Measurements from ENCODE around the gene RAI14. TPM values are rescaled to one million over a fixed set of nuclear protein-coding genes. Genes with fewer than 3 reads are reported as not detected.

RAI14 gene
- total RNA-seq, 1 donor from 2014 or later = 307 TPM

DNA sequence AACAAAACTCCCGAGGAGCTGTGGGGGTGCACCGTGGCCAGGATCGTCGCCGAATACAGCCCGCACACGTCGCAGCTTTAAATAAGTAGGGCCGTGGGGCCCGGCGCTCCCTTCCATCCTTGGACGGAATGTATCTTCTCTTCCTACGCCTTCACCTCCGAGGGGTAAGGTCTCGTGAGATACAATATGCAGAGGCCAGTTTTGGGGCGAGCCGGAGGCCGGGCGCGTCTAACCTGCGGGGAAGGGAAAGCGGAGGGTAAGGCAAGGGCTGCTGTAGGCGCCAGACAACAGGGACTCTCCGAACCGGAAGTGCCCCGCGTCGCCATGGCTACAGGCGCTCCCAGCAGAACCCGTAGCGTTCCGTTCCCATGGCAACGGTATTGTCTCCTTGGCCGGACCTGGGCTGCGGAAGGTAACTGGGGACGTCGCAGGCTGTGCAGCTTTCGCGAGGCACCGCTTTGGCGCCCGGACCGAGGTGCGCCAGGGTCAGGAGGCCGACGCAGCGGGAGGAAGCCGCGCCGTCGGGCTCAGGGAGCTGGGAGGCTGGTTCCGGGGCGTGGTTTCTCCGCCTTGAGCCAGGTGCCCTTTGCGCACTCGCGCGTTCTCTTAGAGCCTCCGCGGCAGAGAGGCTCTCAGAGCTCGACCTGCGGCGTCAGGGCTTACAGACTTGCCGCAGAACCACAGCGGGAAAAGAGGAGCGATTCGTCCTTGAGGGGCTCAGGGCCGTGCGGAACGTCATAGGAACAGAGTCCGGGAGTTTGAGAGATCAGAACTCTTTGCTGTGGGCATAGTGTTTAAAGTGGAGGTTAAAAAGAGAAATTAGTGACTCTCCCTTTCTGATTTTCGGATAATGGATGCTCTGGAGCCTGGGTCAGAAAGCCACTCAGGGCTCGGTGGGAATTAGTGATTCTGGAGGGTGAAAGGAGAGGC, 182.9 kb downstream of the RAI14 start, which contains the start of gene TTC23L:
TTC23L (plus strand) TSS at position 380 of the 930 bp plus-strand sequence. CDS start 1,508 bp downstream, outside the sequence.
- H3K36me3 ChIP-seq (ENCODE audit: insufficient read depth, low read length) = peaks cover 4% of the 10 kb centered on the region
- Mint-ChIP-seq H3K27me3 (ENCODE audit: low read depth, unreplicated experiment) (no peaks in the 10 kb centered on the region), H3K4me3 (ENCODE audit: unreplicated experiment) (peak within 1 kb of the TSS; percentile 93), H3K36me3 (ENCODE audit: low read depth, unreplicated experiment) (peaks cover 14% of the 10 kb centered on the region), H3K9me3 (ENCODE audit: unreplicated experiment) (peaks cover 1% of the 10 kb centered on the region), H3K27ac (ENCODE audit: unreplicated experiment) (peak within 1 kb of the TSS; percentile 94), H3K4me1 (ENCODE audit: low read depth, unreplicated experiment) (peaks cover 1% of the 10 kb centered on the region)
- no peaks in the 10 kb centered on the region for H3K9me3 ChIP-seq (ENCODE audit: insufficient read depth, low read depth, low read length)
- H3K4me3 ChIP-seq (ENCODE audit: insufficient read depth, low read depth, low read length) = peak within 1 kb of the TSS; percentile 84
- H3K4me1 ChIP-seq (ENCODE audit: insufficient read depth, low read length) = peaks cover 3% of the 10 kb centered on the region
- H4K20me1 ChIP-seq (ENCODE audit: insufficient read depth, low read length) = no peaks in the 10 kb centered on the region
- H3K79me2 ChIP-seq (ENCODE audit: insufficient read depth, low read length) = no peaks in the 10 kb centered on the region
- TF ChIP-seq, protein P1, sequence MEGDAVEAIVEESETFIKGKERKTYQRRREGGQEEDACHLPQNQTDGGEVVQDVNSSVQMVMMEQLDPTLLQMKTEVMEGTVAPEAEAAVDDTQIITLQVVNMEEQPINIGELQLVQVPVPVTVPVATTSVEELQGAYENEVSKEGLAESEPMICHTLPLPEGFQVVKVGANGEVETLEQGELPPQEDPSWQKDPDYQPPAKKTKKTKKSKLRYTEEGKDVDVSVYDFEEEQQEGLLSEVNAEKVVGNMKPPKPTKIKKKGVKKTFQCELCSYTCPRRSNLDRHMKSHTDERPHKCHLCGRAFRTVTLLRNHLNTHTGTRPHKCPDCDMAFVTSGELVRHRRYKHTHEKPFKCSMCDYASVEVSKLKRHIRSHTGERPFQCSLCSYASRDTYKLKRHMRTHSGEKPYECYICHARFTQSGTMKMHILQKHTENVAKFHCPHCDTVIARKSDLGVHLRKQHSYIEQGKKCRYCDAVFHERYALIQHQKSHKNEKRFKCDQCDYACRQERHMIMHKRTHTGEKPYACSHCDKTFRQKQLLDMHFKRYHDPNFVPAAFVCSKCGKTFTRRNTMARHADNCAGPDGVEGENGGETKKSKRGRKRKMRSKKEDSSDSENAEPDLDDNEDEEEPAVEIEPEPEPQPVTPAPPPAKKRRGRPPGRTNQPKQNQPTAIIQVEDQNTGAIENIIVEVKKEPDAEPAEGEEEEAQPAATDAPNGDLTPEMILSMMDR (IDR thresholded peaks at IDR 0.05; ENCODE audit: insufficient read depth, low read depth, low read length) = no peak
- TF ChIP-seq EZH2 (IDR thresholded peaks at IDR 0.05; ENCODE audit: insufficient read depth, low read length) = no peak
- peak within 1 kb of the TSS; percentile 91 for H3K4me2 ChIP-seq (ENCODE audit: low read length)
- no peak for FAIRE-seq
- H3K27me3 ChIP-seq (ENCODE audit: insufficient read depth, low read length) = no peaks in the 10 kb centered on the region
- DNase-seq (ENCODE audit: low read depth) = peak; percentile 75
- H2AFZ ChIP-seq (ENCODE audit: low read depth, low read length) = peak within 1 kb of the TSS; percentile 93
- peak within 1 kb of the TSS; percentile 79 for H3K9ac ChIP-seq (ENCODE audit: low read length)
- peak within 1 kb of the TSS; percentile 53 for H3K27ac ChIP-seq (ENCODE audit: low read depth, low read length)

DNA sequence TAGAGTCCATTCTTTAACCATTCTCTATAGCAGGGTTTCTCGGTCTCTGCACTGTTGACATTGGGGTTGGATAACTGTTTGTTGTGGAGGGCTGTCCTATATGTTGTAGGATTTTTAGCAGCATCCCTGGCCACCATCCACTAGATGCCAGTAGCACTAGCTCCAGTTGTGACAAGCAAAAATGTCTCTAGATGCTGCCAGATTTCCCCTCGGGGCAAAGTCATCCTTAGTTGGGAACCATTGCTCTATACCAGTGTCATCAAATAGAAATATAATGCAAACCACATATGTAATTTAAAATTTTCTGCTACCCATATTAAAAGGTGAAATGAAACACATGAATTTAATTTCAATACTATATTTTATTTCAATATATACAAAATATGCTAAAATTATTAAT, 185.7 kb downstream of the RAI14 start:
- FAIRE-seq = no peak
- no peak overlapping the region for H3K27ac ChIP-seq (ENCODE audit: low read depth, low read length)
- Mint-ChIP-seq H3K4me3 (ENCODE audit: unreplicated experiment) (no peak overlapping the region), H3K27ac (ENCODE audit: unreplicated experiment) (no peak overlapping the region), H3K36me3 (ENCODE audit: low read depth, unreplicated experiment) (no peaks in the 10 kb centered on the region), H3K9me3 (ENCODE audit: unreplicated experiment) (peaks cover 1% of the 10 kb centered on the region), H3K4me1 (ENCODE audit: low read depth, unreplicated experiment) (peaks cover 2% of the 10 kb centered on the region), H3K27me3 (ENCODE audit: low read depth, unreplicated experiment) (no peaks in the 10 kb centered on the region)
- TF ChIP-seq, protein P1 (IDR thresholded peaks at IDR 0.05; ENCODE audit: insufficient read depth, low read depth, low read length) = no peak
- TF ChIP-seq EZH2 (IDR thresholded peaks at IDR 0.05; ENCODE audit: insufficient read depth, low read length) = no peak
- no peaks in the 10 kb centered on the region for H3K79me2 ChIP-seq (ENCODE audit: insufficient read depth, low read length)
- H3K9ac ChIP-seq (ENCODE audit: low read length) = no peak overlapping the region
- H3K36me3 ChIP-seq (ENCODE audit: insufficient read depth, low read length) = no peaks in the 10 kb centered on the region
- no peaks in the 10 kb centered on the region for H3K27me3 ChIP-seq (ENCODE audit: insufficient read depth, low read length)
- no peak for DNase-seq (ENCODE audit: low read depth)
- H2AFZ ChIP-seq (ENCODE audit: low read depth, low read length) = no peak overlapping the region
- peaks cover 3% of the 10 kb centered on the region for H3K4me1 ChIP-seq (ENCODE audit: insufficient read depth, low read length)
- no peaks in the 10 kb centered on the region for H4K20me1 ChIP-seq (ENCODE audit: insufficient read depth, low read length)
- no peak overlapping the region for H3K4me3 ChIP-seq (ENCODE audit: insufficient read depth, low read depth, low read length)
- H3K9me3 ChIP-seq (ENCODE audit: insufficient read depth, low read depth, low read length) = no peaks in the 10 kb centered on the region
- no peak overlapping the region for H3K4me2 ChIP-seq (ENCODE audit: low read length)

Data from astrocyte (in vitro differentiated cells and primary cell).